Stimulated activated CD8-positive, alpha-beta memory T cell treated with anti-CD3 and anti-CD28 coated beads, Interleukin-12 subunit alpha, Interleukin-12 subunit beta, amount 100 ng/mL, for 1 hour (primary cell): ENCODE measurements around the gene AR.
"Not testable (repeated sequence)": the region's sequence is repeated elsewhere in the genome, so short reads cannot be mapped to it uniquely, and the experiment has no call there.

Experiments
- DNase-seq: peaks from one replicate; pipeline ENCODE4 v3.0.0-alpha.2; 2020; ENCODE audit warnings: low read depth

Gene AR

GRCh38 chrX:67637293-67637692, 93.5 kb downstream of the AR start:
- DNase-seq, result not testable (repeated sequence)

GRCh38 chrX:67648361-67648760, 104.5 kb downstream of the AR start:
- no peak for DNase-seq

DNA sequence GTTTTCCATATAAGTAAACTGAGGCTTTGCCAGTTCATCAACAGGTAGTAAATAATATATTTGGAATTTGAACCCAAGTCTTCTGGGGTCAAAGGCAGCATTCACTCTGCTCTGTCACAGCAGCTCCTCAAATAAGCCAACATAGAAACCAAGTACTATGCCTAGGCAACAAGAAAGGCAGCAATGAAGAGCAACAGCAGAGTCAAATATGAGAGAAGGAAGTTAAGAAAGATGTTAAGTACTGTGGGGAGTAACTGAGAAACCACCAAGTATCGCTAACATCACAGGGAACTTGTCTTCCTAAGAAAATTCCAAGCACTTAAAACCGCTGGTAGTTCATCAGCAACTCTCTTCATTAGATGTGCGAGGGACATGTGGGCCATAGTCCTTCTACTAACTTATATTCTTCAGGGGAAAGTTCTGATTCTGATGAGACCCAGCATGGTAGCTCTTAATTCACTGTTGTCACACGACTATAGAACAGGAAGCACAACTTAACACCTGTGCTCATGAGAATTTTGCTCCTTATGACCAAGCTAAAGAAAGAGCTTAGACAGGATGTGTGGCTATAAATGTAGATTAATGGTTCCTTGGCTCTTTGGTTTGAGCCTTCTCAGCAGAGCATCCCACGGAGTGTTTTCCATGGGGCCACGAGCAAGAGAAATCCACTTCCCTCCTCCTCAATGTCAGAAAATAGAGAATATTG, 107.8 kb downstream of the AR start:
- DNase-seq, result no peak

- no peak for DNase-seq
Observed at GRCh38 chrX:67652543-67652942, 108.7 kb downstream of the AR start.

- DNase-seq, result no peak
Observed at GRCh38 chrX:67654301-67654700, 110.5 kb downstream of the AR start.

DNA sequence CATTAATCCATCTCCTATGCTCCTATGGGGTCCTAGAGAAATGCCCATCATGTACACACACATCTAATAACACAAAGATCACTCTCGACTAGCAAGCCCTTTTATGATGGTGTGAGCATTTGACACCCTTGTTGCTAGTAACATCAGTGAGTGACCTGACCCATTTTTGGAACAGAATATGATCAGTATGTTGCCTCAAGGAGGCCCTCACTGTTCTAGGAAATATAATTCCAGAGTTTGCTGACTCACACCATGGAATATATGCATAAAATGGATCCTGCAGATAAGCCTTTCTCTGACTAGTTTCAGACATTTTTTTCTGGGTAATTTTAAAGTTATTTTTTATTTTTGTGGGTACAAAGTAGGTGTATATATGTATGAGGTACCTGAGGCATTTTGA, 121.8 kb downstream of the AR start:
- no peak for DNase-seq

GRCh38 chrX:67670717-67671116, 126.9 kb downstream of the AR start:
- not testable (repeated sequence) for DNase-seq

DNA sequence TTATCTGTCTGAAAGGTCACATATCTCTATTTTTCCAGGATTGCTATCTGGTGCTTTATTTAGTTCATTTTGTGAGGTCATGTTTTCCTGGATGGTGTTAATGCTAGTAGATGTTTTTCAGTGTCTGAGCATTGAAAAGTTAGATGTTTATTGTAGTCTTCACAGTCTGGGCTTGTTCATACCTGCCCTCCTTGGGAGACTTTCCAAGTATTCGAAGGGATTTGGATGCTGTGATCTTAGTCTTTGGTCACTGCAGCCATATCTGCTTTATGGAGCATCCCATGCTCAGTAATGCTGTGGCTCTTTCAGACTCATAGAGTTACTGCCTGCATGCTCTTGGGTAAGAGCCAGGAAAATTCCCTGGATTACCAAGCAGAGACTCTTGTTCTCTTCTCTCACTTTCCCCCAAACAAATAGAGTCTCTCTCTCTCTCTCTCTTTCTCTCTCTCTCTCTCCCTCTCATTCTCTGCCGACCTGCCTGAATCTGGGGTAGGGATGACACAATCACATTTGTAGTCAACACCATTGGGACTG, 130.0 kb downstream of the AR start:
- DNase-seq, result no peak

DNA sequence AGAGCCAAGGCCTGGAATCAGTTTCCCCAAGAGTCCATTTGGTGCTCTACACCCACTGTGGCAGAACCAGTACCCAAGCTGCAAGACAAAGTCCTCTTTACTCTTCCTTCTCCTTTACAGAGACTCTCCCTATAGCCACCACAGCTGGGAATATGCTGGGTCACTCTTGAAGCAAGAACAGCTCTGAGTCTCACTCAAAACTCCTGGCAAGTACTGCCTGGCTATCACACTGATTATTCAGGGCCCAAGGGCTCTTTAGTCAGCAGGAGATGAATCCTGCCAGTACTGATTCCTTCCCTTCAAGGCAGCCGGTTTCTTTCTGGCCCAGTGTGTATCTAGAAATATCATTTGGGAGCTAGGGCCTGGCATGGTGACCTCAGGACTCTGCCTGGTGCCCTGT, 130.9 kb downstream of the AR start:
- DNase-seq, result no peak

DNA sequence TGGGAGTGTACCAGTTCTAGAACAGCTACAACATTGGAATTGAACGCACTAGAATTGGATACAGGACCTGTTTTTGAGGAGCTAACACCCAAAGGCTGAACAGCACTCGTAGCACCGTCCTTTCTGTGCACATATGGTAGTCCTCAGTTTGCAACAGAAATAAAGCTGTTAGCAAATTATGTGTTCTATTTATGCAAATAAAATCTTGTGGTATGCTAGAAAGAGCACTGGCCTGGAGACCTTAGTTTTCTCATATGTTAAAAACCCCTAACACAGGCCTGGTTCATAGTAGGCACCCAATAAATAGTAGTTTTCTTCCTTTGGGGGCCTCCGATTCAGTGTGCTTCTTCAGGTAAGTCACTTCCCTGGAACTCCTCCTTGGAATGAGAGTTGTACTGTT, 140.3 kb downstream of the AR start:
- no peak for DNase-seq

- no peak for DNase-seq
Observed at GRCh38 chrX:67692246-67692645, 148.4 kb downstream of the AR start.

- no peak for DNase-seq
Observed at GRCh38 chrX:67693928-67694327, 150.1 kb downstream of the AR start.

GRCh38 chrX:67697452-67697851, 153.6 kb downstream of the AR start:
- DNase-seq, result no peak

- DNase-seq, result no peak
Observed at GRCh38 chrX:67700602-67701001, 156.8 kb downstream of the AR start.

GRCh38 chrX:67714004-67714403, 170.2 kb downstream of the AR start:
- no peak for DNase-seq

GRCh38 chrX:67717571-67717970, 173.8 kb downstream of the AR start:
- DNase-seq, result no peak

DNA sequence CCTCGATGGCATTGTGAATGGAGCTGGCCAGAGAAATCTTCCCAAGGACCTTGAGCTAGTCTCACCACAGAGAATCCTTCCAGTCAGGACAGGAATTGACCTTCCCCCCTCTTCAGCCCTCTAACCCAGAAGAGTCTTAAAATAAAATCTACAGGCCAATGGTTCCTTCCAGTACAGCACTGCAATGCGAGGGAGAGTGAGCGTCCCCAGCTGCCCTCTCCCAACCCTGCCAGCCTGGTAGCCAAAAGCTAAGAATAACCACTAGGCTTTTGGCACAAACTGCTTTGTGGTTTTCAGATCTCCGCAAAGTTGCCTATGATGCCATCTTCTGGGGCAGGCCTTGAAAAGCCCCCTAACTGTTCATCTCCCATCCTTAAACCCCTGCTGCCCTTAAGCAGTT, 175.1 kb downstream of the AR start:
- DNase-seq, result no peak

GRCh38 chrX:67720344-67720743, 176.5 kb downstream of the AR start:
- DNase-seq, result no peak

GRCh38 chrX:67721321-67721720, 177.5 kb downstream of the AR start:
- DNase-seq, result no peak

GRCh38 chrX:67723580-67724351, 179.9 kb downstream of the AR start:
- no peak for DNase-seq

GRCh38 chrX:67724359-67725110, 180.7 kb downstream of the AR start:
- no peak for DNase-seq

GRCh38 chrX:67725471-67725870, 181.7 kb downstream of the AR start:
- no peak for DNase-seq

GRCh38 chrX:67726018-67726417, 182.2 kb downstream of the AR start:
- DNase-seq, result no peak
